Fibroblast of pulmonary artery (primary cell): ENCODE measurements around the gene OS9.
A peak's percentile ranks its signal among the peaks of the same experiment; 100 is the strongest.

Experiments used
- DNase-seq: peaks from one replicate; pipeline ENCODE4 v3.0.0-alpha.2; 2010; ENCODE audit warnings: low read depth
- H3K4me3 ChIP-seq: replicated peaks from 2 replicates; pipeline ENCODE4 v1.5.1; 2011; ENCODE audit warnings: low read depth, mild to moderate bottlenecking, control low read depth, low read length, moderate library complexity
- TF ChIP-seq, protein P1 (sequence below): IDR thresholded peaks from 2 replicates; pipeline ENCODE4 v1.5.1; 2011; ENCODE audit warnings: mild to moderate bottlenecking, control low read depth, low read length, inconsistent platforms; ENCODE audit errors: missing control alignments

Gene OS9

DNA sequence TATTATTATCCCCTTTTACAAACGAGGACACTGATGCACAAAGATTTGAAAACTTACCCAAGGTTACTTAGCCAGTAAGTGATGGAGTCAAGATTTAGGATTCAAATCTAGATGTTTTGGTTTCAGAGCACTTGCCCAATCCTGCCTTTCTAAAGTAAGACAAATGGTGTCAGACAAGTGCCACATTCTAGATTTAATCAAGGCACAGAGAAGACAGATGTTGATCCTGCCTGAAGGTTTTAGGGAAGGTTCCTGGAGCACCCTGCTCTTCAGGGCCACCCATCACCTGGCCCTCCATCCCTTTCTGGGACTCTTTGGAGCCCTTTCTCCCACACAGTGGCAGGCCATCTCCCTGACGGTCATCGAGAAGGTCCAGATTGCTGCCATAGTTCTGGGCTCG lies 63.8 kb downstream of the OS9 start:
- no peak for DNase-seq
- H3K4me3 ChIP-seq: no peak overlapping the region
- TF ChIP-seq, protein P1, sequence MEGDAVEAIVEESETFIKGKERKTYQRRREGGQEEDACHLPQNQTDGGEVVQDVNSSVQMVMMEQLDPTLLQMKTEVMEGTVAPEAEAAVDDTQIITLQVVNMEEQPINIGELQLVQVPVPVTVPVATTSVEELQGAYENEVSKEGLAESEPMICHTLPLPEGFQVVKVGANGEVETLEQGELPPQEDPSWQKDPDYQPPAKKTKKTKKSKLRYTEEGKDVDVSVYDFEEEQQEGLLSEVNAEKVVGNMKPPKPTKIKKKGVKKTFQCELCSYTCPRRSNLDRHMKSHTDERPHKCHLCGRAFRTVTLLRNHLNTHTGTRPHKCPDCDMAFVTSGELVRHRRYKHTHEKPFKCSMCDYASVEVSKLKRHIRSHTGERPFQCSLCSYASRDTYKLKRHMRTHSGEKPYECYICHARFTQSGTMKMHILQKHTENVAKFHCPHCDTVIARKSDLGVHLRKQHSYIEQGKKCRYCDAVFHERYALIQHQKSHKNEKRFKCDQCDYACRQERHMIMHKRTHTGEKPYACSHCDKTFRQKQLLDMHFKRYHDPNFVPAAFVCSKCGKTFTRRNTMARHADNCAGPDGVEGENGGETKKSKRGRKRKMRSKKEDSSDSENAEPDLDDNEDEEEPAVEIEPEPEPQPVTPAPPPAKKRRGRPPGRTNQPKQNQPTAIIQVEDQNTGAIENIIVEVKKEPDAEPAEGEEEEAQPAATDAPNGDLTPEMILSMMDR: no peak

DNA sequence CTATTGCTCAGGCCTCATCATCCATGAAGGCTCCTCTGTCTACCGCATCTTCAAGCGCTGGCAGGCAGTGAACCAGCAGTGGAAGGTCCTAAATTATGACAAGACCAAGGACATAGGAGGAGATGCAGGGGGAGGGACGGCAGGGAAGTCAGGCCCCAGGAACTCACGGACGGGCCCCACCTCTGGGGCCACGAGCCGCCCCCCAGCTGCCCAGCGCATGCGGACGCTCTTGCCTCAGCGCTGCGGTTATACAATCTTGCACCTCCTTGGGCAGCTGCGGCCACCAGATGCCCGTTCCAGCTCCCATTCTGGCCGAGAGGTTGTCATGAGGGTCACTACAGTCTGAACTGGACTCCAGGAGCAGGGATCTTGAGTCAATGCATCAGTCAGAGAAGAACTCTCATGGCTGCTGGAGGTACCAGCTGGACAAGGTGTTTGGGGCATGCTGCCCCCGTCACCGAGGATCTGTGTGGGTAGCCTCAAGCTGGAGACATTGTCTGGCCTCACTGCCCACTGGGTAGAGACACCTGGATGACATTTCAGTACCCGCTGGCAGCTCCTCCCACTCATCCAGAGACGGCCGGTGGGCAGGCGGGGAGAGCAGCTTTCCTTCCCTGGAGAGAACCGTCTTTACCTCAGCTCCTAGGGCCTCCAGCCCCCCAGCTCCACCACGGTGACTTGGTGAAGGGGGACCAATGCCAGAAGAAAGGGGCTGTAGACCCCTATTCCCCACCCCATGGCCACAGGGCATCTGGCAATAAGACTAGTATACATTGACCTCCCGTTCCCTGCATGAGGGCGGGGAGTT lies 64.8 kb downstream of the OS9 start:
- no peak for DNase-seq
- no peak overlapping the region for H3K4me3 ChIP-seq
- TF ChIP-seq, protein P1: no peak

DNA sequence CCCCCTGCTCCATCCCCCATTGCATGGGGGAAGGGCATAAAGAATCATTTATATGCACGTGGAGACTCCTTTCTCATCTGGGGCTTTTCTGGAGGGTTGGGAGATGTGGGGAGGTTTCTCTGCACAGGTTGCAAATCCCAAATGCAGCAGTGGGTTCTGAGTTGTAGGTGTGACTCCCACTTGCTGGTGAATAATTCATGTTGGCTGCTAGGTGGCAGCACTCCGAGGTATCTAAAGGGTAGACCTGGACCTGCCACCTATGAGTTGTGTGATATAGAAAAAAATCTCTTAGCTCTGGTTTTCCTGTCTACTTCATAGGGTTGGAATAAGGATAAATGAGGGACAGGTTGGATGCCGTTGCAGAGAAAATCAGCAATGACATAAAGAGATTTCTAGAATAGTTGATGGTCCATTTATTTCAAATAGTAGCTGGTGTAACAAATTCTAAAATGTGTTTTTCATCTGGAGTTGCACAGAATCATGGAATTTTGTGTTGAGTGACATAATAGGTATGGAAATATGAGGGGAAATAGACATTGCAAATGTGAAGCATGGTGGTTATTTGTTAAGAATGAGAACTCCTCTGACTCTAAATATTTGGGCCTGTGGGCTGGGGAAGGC lies 65.5 kb downstream of the OS9 start:
- TF ChIP-seq, protein P1: peak; percentile 53
- DNase-seq: peak; percentile 40
- H3K4me3 ChIP-seq: no peak overlapping the region

DNA sequence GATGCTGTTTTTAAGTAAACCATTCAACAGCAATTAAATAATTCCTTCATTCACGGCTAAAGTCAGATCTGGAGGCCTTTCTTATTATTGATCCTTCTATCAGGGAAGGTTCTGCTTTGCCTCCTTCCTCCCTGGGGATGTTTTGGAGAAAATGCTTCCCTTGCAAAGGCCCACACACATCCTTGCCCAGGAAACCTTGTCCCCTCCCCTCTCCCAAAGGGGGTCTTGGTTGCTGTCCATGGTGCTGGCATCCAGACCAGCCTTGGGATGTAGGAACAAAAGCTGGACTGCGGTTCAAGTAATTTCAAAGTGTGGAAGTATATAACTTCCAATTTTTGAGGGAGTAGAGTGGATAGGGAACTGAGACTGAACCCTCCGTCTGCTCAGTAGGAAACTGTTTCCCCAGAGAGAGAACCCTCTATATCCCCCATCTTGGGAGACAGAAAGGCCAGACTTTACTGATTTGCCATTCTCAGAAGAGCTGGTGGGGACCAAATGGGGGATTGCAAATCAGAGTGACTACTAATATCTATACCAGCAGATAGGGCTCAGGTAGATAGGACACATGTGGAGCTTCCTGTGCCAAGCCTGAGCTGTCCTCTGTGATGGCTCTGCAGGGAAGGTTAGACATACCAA lies 66.5 kb downstream of the OS9 start:
- TF ChIP-seq, protein P1: no peak
- no peak overlapping the region for H3K4me3 ChIP-seq
- no peak for DNase-seq

DNA sequence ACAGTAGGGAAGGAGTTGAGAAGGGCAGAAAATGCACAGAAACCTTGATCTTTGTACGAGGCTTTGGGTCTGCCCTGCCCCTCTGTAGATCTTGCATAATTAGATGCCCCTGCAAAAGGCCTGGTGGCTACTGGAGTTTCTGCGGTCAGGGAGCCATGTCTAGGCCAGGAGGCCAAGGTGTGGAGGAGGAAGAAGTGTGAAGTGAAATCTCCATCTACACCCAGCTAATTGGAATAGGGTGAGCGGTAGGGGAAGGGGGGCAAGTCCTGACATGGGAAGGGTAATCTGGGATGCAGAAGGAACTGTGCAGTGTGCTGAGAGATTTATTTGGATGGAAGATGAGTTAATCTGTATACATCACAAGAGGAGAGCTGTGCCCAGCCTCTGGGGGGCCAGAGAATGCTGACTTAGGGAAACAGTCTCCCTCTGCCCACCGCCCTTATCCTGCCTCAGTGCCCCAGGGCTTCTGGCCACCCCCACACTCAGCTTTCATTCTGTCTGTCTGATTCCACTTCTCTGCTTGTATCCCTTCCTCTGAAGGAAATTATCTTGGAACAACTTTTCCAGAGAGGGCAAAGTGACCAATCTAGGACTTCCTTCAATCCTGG lies 67.6 kb downstream of the OS9 start:
- no peak overlapping the region for H3K4me3 ChIP-seq
- TF ChIP-seq, protein P1: no peak
- DNase-seq: no peak

DNA sequence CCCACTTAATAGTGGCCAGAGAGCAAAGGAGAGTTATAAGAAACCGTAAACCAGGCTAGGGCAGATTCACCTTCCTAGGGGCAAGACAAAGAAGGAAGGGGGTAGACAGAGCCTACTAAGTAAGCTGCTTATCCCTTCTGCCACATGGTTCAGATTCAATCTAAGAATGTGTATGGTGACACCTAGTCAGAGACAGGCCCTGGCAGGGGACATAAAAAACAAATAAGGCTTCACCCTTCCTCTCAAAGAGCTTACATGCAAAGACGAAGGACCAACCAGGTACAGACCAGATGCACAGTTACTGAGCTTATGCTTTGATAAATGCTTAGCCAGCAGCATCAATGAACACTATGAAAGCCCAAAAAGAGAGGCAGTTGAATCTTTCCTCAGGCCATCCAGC lies 68.5 kb downstream of the OS9 start:
- DNase-seq: no peak
- TF ChIP-seq, protein P1: no peak
- no peak overlapping the region for H3K4me3 ChIP-seq
